Testis (tissue), 3 donors: Measurements from ENCODE around the gene CDH4. TPM values are rescaled to one million over a fixed set of nuclear protein-coding genes. Genes with fewer than 3 reads are reported as not detected.

Experiments
- DNase-seq: peaks from one replicate; pipeline ENCODE4 v3.0.0-alpha.2; 2019
- H3K27ac ChIP-seq, 2 donors: fragments of 200-600 bp; sonication (generic); one replicate each; pipeline ENCODE4 v1.5.1; 2019
- H3K27me3 ChIP-seq: fragments of 200-600 bp; sonication (generic); one replicate; pipeline ENCODE4 v1.5.1; 2019
- H3K36me3 ChIP-seq: fragments of 200-600 bp; sonication (generic); one replicate; pipeline ENCODE4 v1.5.1; 2017; ENCODE audit warnings: low read depth; ENCODE audit errors: missing control alignments
- H3K4me1 ChIP-seq: fragments of 200-600 bp; sonication (generic); one replicate; pipeline ENCODE4 v1.5.1; 2019
- H3K4me3 ChIP-seq, 2 donors: fragments of 200-600 bp; sonication (generic); one replicate each; pipeline ENCODE4 v1.5.1; 2017 to 2019
- H3K9me3 ChIP-seq: fragments of 200-600 bp; sonication (generic); one replicate; pipeline ENCODE4 v1.5.1; 2017
- POLR2A ChIP-seq: fragments of 450-650 bp; IDR thresholded peaks from one replicate; pipeline ENCODE4 v1.6.1; 2017; ENCODE audit warnings: antibody characterized with exemption, mild to moderate bottlenecking, moderate library complexity
- WGBS, 2 donors: methylation state at CpG; one replicate each; pipeline ENCODE4 v1.1.5; 2018; 5-methylcytosine and 5-hydroxymethylcytosine counted together
- intact Hi-C: fragments of 100-400 bp; cut with DNase I; formaldehyde crosslinking; loops from one replicate; pipeline ENCODE4 v1.15.1; 2023; ENCODE audit warnings: low total_unique reads
- polyA plus RNA-seq: library from polyadenylated mRNA; stranded (reverse); fragments of 350-450 nt; fragmentation: Illumina TruSeq; extraction: RNeasy Lipid Tissue Mini Kit (QIAGEN cat#74804); gene quantifications from one replicate; pipeline ENCODE4 v1.2.3, GENCODE V29; 2014; ENCODE audit warnings: low read depth, low replicate concordance; ENCODE audit not compliant: insufficient read depth
- total RNA-seq, 2 donors: library from RNA; depleted of rRNA; stranded (reverse); fragments of >200 nt; gene quantifications; one replicate each; pipeline ENCODE4 v1.2.3, GENCODE V29; 2016
- TF ChIP-seq, protein P1 (sequence below), 3 experiments: fragments of 450-650 bp in 2 of 3; fragments of 200-600 bp in 1 of 3; sonication (generic) in 1 of 3; IDR thresholded peaks; one replicate each; pipeline ENCODE4 v1.5.1; 2016 to 2019; ENCODE audit warnings: antibody characterized with exemption in 3 of 3, mild to moderate bottlenecking in 2 of 3, moderate library complexity in 1 of 3

CDH4 gene
- total and polyA plus RNA-seq, 3 donors from 2014 or later, result 1.4 to 3.3 (median 1.9) TPM

DNA sequence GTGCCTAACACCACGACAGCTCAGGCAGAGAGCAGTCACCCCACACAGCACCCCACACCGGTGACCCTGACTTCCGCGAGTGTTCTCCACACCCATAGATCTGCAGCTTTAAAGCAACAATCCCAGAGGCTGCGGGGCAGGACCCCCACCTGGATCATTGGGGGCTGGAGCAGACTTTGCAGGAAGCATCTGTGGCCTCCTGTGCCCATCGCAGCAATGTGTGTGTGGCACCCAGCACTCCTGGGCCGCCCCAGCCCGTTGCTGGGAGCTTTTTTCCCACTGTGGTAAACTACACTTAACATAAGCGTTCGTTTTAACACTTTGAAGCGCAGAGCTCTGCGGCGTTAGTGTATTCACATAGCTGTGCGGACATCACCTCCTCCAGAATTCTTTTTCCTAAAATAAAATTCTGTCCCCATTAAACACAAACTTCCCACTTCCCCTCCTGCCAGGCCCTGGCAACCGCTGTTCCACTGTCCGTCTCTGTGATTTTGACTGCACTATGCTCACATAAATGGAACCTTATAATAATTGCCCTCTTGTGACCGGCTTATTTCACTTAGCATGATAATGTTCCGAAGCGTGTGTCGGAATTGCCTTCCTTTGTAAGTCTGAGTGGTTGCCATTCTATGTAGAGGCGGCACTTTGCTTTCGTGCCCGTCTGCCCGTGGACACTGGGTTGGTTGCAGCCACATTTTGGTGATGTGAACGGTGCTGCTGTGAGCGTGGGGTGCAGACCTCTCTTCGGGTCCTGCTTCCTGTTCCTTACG, 382.5 kb downstream of the CDH4 start:
- no peak for DNase-seq
- WGBS, 2 donors, result 89 to 92% methylated on average over 23 to 28 of the region's 28 CpGs
- intact Hi-C loops, result no loop called here
- Histone ChIP-seq H3K4me1 (peaks cover 5% of the 10 kb centered on the region), H3K4me3 (no peak overlapping the region), H3K9me3 (no peaks in the 10 kb centered on the region), H3K36me3 (no peaks in the 10 kb centered on the region), H3K27me3 (no peaks in the 10 kb centered on the region), H3K27ac (no peak overlapping the region)
- TF ChIP-seq, protein P1, sequence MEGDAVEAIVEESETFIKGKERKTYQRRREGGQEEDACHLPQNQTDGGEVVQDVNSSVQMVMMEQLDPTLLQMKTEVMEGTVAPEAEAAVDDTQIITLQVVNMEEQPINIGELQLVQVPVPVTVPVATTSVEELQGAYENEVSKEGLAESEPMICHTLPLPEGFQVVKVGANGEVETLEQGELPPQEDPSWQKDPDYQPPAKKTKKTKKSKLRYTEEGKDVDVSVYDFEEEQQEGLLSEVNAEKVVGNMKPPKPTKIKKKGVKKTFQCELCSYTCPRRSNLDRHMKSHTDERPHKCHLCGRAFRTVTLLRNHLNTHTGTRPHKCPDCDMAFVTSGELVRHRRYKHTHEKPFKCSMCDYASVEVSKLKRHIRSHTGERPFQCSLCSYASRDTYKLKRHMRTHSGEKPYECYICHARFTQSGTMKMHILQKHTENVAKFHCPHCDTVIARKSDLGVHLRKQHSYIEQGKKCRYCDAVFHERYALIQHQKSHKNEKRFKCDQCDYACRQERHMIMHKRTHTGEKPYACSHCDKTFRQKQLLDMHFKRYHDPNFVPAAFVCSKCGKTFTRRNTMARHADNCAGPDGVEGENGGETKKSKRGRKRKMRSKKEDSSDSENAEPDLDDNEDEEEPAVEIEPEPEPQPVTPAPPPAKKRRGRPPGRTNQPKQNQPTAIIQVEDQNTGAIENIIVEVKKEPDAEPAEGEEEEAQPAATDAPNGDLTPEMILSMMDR (IDR thresholded peaks at IDR 0.05), result no peak
- no peak for TF ChIP-seq POLR2A

DNA sequence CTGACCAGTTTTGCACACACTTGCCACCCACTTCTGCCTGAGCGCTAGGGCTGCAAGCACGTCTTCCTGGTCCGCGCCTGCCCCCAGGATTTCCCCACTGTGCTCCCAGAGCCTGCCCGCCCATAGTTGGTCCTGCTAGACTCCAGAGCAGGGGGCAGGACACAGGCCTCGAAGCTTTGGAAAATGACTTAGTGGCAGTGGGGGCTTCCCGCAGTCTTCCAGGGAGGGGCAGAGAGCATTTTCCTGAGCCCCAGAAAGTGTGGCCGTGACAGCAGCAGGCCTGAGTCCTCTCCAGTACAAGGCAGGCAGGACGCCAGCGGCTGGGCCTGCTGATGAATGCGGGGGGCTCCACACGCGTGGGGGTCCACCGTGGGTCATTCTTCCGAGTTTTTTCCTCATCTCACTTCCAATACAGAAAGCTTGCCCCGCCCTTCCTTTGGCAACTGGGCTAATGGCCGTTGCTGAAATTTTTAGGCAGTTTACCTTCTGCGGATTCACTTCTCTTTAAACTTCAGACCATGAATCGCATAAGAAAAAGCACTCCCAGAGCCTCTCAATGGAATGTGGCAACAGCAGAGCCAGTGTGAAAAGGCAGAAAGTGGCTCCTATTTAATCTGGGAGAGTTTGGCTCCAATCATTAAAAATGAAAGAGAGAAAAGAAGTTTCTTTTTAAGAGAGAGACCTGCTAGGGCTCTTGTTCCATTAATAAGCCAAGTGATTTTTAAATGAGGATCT, 383.8 kb downstream of the CDH4 start:
- TF ChIP-seq, protein P1 (IDR thresholded peaks at IDR 0.05), result no peak
- no peak overlapping the region for H3K4me3 ChIP-seq
- intact Hi-C loops, result no loop called here
- 77 to 83% methylated on average over 15 to 19 of the region's 19 CpGs for WGBS, 2 donors
- H3K27ac ChIP-seq, result no peak overlapping the region
- no peak for DNase-seq
- no peaks in the 10 kb centered on the region for H3K4me1 ChIP-seq
- H3K27me3 ChIP-seq, result no peaks in the 10 kb centered on the region
- no peaks in the 10 kb centered on the region for H3K9me3 ChIP-seq
- H3K36me3 ChIP-seq, result no peaks in the 10 kb centered on the region

DNA sequence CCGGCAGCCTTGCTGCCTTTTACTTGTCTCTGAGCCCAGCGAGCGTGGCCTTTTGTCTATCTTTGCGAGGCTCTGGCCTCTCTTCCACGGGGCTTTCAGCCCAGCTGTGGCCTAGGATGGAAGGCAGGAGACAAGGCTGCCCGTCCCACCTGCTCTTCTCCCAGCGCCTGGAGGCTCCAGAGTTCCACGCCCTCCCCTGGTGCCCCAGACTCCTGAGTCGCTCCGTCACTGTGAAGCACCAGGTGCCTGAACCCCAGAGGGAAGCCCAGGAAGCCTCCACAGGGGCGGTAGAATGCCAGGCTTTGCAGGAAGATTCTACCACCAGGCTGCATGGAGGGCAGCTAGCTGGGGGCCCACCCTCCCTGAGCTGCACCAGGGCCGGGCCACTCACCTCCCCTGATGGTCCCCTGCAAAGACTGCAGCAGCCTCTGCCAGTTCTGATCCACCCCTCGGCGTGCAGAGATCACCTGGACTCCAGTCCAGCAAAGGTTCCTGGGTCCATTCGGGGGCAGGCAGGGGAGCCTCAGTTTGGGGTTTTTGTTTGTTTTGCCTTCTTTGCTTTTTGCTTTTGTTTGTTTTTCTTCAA, 384.6 kb downstream of the CDH4 start:
- H3K27ac ChIP-seq, result no peak overlapping the region
- no peak overlapping the region for H3K4me3 ChIP-seq
- no peaks in the 10 kb centered on the region for H3K36me3 ChIP-seq
- H3K9me3 ChIP-seq, result no peaks in the 10 kb centered on the region
- no peaks in the 10 kb centered on the region for H3K4me1 ChIP-seq
- no peak for DNase-seq
- TF ChIP-seq POLR2A, result no peak
- TF ChIP-seq, protein P1 (IDR thresholded peaks at IDR 0.05), result no peak
- H3K27me3 ChIP-seq, result no peaks in the 10 kb centered on the region
- intact Hi-C loops, result no loop called here
- WGBS, 2 donors, result 76 to 81% methylated on average over 9 to 15 of the region's 15 CpGs

DNA sequence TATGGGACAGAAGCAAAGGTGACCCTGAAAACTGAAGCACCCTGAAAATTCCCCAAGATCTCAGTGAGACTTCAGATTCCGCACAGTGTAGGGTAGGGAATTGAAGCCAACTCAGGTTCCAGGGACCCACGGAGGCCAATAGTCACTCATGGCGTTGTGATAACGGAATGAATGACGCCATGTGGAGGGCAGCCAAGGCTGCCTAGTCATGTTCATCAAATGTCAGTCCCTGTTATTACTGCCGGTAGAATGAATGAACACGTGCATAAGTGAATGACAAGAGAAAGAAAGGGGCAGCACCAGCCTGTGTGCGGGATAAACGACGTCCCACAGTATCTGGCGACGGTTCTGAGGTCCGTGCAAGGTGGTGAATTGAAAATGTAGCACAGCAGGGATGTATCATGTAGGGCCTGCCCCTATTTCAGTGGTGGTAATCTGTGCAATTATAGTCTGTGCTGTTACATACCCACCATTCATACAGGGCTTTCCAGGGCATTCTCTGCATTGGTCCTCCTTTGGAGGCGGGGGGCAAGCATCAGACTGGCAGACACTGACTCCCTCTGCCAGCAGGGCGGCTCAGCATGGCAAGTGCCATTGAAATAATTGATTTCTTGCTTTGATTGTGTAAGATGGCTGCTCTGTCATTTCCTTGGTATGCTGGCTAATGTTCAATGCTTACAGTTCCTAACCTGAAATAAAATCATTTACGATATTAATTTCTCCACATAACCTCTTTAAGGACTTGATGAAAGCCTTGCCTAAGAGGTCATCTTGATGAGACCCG, 386.9 kb downstream of the CDH4 start:
- H3K27me3 ChIP-seq, result no peaks in the 10 kb centered on the region
- DNase-seq, result no peak
- H3K9me3 ChIP-seq, result no peaks in the 10 kb centered on the region
- peaks cover 5% of the 10 kb centered on the region for H3K4me1 ChIP-seq
- no peaks in the 10 kb centered on the region for H3K36me3 ChIP-seq
- TF ChIP-seq, protein P1 (IDR thresholded peaks at IDR 0.05), result no peak
- no peak for TF ChIP-seq POLR2A
- WGBS, 2 donors, result 80 to 93% methylated on average over 17 of the region's 17 CpGs
- H3K27ac ChIP-seq, result no peak overlapping the region
- intact Hi-C loops, result no loop called here
- H3K4me3 ChIP-seq, result no peak overlapping the region
